Osteoblast (primary cell): Measurements from ENCODE around the gene MDFIC. TPM values are rescaled to one million over a fixed set of nuclear protein-coding genes. Genes with fewer than 3 reads are reported as not detected.

ENCODE experiments used
- DNase-seq: peaks from one replicate; pipeline ENCODE4 v3.0.0; 2011; ENCODE audit warnings: low spot score, mixed read lengths; ENCODE audit not compliant: insufficient read length; ENCODE audit errors: missing footprints
- H2AFZ ChIP-seq: 2 replicates; pipeline ENCODE4 v1.6.0; 2011; ENCODE audit warnings: mild to moderate bottlenecking, low read length
- H3K27ac ChIP-seq: 2 replicates; pipeline ENCODE4 v1.5.1; 2011; ENCODE audit warnings: mild to moderate bottlenecking, low read depth, low read length, moderate library complexity
- H3K27me3 ChIP-seq: 2 replicates; pipeline ENCODE4 v1.6.0; 2012; ENCODE audit warnings: mild to moderate bottlenecking, control low read depth, inconsistent platforms, low read length, moderate library complexity; ENCODE audit not compliant: insufficient read depth
- H3K36me3 ChIP-seq: 2 replicates; pipeline ENCODE4 v1.5.1; 2011; ENCODE audit warnings: mild to moderate bottlenecking, low read length, control low read depth, moderate library complexity; ENCODE audit not compliant: insufficient read depth
- H3K4me1 ChIP-seq: 2 replicates; pipeline ENCODE4 v1.5.1; 2011; ENCODE audit warnings: mild to moderate bottlenecking, low read length, control low read depth, moderate library complexity; ENCODE audit not compliant: insufficient read depth
- H3K4me2 ChIP-seq: 2 replicates; pipeline ENCODE4 v1.6.0; 2011; ENCODE audit warnings: mild to moderate bottlenecking, low read length; ENCODE audit not compliant: insufficient read depth
- H3K4me3 ChIP-seq: fragments of 200-600 bp; sonication (generic); 3 replicates; pipeline ENCODE4 v1.5.1; 2012; ENCODE audit warnings: mild to moderate bottlenecking, low read length, inconsistent platforms; ENCODE audit not compliant: insufficient read depth
- H3K79me2 ChIP-seq: 2 replicates; pipeline ENCODE4 v1.6.0; 2012; ENCODE audit warnings: mild to moderate bottlenecking, low read length, control low read depth, inconsistent platforms; ENCODE audit not compliant: insufficient read depth
- H3K9me3 ChIP-seq: 2 replicates; pipeline ENCODE4 v1.5.1; 2011; ENCODE audit warnings: low read depth, low read length, control low read depth
- H4K20me1 ChIP-seq: 2 replicates; pipeline ENCODE4 v1.6.0; 2012; ENCODE audit warnings: mild to moderate bottlenecking, low read length, control low read depth; ENCODE audit not compliant: insufficient read depth
- total RNA-seq: library from RNA; depleted of rRNA; stranded (reverse); fragments of >200 nt; gene quantifications from 2 replicates; pipeline ENCODE4 v1.2.3, GENCODE V29; 2012
- TF ChIP-seq, protein P1 (sequence below): IDR thresholded peaks from 2 replicates; pipeline ENCODE4 v1.5.1; 2011; ENCODE audit warnings: mild to moderate bottlenecking, low read depth, low read length, moderate library complexity; ENCODE audit errors: extremely low read depth

Gene MDFIC
- total RNA-seq, 1 donor: 68.8 TPM

DNA sequence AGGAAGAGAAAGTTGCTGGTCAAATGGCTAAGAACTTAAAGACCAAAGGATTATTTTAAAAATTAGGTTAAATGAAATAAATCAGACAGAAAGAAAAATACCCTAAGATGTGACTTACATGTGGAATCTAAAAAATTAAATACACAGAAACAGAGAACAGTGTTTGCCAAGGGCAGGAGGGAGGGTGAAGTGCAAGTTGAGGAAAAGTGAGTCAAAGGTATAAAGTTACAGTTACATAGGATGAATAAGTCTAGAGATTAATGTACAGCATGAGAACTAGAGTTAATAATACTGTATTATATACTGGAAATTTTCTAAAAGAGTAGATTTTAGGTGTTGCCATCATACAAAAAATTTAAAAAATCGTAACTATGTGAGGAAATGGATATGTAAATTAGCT, 146.3 kb downstream of the MDFIC start:
- Histone ChIP-seq H3K79me2 (no peaks in the 10 kb centered on the region), H3K4me1 (no peaks in the 10 kb centered on the region), H4K20me1 (no peaks in the 10 kb centered on the region), H3K27ac (no peak overlapping the region), H3K9me3 (no peaks in the 10 kb centered on the region), H2AFZ (no peak overlapping the region), H3K27me3 (no peaks in the 10 kb centered on the region), H3K36me3 (no peaks in the 10 kb centered on the region), H3K4me2 (no peak overlapping the region), H3K4me3 (no peak overlapping the region)
- TF ChIP-seq, protein P1, sequence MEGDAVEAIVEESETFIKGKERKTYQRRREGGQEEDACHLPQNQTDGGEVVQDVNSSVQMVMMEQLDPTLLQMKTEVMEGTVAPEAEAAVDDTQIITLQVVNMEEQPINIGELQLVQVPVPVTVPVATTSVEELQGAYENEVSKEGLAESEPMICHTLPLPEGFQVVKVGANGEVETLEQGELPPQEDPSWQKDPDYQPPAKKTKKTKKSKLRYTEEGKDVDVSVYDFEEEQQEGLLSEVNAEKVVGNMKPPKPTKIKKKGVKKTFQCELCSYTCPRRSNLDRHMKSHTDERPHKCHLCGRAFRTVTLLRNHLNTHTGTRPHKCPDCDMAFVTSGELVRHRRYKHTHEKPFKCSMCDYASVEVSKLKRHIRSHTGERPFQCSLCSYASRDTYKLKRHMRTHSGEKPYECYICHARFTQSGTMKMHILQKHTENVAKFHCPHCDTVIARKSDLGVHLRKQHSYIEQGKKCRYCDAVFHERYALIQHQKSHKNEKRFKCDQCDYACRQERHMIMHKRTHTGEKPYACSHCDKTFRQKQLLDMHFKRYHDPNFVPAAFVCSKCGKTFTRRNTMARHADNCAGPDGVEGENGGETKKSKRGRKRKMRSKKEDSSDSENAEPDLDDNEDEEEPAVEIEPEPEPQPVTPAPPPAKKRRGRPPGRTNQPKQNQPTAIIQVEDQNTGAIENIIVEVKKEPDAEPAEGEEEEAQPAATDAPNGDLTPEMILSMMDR: no peak
- DNase-seq: no peak
